ENCODE results near the gene MTHFD1. TPM values are rescaled to one million over a fixed set of nuclear protein-coding genes. Genes with fewer than 3 reads are reported as not detected.

MTHFD1 gene
- total and polyA plus RNA-seq, 12 donors, result 34.5 to 85.2 (median 66.0) TPM

GRCh38 chr14:64416348-64416932 lies 28.3 kb downstream of the MTHFD1 start:
- no peak overlapping the region for H3K27ac ChIP-seq
- ATAC-seq, result no peak
- DNase-seq, result no peak
- H3K9me3 ChIP-seq, result no peaks in the 10 kb centered on the region
- no peak overlapping the region for H3K4me3 ChIP-seq
- H3K36me3 ChIP-seq, result peaks cover 0 to 94% (median 22%) of the 10 kb centered on the region in 9 donors
- intact Hi-C loops (cut with DNase I), result no loop called here
- WGBS, 2 donors, result 89 to 92% methylated on average over 3 of the region's 3 CpGs
- TF ChIP-seq, protein P1, sequence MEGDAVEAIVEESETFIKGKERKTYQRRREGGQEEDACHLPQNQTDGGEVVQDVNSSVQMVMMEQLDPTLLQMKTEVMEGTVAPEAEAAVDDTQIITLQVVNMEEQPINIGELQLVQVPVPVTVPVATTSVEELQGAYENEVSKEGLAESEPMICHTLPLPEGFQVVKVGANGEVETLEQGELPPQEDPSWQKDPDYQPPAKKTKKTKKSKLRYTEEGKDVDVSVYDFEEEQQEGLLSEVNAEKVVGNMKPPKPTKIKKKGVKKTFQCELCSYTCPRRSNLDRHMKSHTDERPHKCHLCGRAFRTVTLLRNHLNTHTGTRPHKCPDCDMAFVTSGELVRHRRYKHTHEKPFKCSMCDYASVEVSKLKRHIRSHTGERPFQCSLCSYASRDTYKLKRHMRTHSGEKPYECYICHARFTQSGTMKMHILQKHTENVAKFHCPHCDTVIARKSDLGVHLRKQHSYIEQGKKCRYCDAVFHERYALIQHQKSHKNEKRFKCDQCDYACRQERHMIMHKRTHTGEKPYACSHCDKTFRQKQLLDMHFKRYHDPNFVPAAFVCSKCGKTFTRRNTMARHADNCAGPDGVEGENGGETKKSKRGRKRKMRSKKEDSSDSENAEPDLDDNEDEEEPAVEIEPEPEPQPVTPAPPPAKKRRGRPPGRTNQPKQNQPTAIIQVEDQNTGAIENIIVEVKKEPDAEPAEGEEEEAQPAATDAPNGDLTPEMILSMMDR (IDR thresholded peaks at IDR 0.05), result no peak
- no peaks in the 10 kb centered on the region for H3K27me3 ChIP-seq
- H3K4me1 ChIP-seq, result peaks cover 0 to 11% (median 0%) of the 10 kb centered on the region in 9 donors

DNA sequence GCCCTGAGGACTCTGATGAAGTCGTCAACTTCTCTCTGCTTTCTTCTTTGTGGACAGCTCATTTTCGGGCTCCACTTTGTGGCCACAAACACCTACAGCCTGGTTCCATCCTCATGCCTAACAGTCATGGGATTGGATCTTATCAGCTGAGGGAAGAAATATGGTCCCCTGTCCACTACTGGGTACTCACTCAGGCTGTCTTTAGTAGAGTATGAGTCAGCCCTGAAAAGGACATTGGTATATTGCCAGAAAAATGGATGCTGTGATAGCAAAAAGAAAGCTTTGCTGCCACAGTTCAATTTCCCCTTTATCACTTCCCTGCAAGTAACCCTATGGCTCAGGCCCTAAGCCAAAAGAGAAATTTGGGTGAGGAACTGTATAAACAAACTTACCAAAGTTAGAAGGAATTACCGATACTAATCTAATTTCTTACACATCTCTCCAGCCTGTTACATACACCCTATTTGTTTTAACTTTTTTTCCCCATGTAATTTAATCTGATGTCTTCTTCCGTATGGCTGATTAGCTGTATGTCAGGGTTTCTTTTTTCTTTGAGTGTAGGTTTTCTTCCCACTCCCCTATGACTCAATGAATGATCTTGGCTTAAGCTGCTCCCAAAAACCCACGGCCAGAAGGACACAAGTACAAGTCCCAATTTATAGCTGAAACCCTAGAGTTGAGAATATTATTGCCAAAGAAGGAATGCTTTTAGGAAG lies 29.1 kb downstream of the MTHFD1 start:
- ATAC-seq, result peak in 4 of 8 donors; percentile 17 to 26 (median 24)
- 93 to 94% methylated on average over 5 of the region's 5 CpGs for WGBS, 2 donors
- intact Hi-C loops (cut with DNase I), result no loop called here
- H3K27me3 ChIP-seq, result no peaks in the 10 kb centered on the region
- H3K9me3 ChIP-seq, result no peaks in the 10 kb centered on the region
- H3K27ac ChIP-seq, result peak overlapping the region in 1 of 10 donors; percentile 62
- TF ChIP-seq, protein P1 (IDR thresholded peaks at IDR 0.05), result no peak
- peaks cover 0 to 11% (median 0%) of the 10 kb centered on the region in 9 donors for H3K4me1 ChIP-seq
- no peak overlapping the region for H3K4me3 ChIP-seq
- peaks cover 0 to 94% (median 24%) of the 10 kb centered on the region in 9 donors for H3K36me3 ChIP-seq
- DNase-seq, result no peak

DNA sequence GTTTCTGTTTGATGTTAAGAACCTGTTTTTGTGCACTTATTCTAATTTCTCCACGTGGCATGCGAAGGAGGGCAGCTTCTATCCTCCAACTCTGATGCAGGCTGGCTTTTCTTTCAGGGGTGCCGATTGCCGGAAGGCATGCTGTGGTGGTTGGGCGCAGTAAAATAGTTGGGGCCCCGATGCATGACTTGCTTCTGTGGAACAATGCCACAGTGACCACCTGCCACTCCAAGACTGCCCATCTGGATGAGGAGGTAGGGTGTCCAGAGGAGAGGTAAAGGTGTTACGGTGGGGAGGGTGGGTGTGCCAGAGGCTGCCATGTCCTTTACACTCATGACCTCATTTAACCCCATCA lies 29.6 kb downstream of the MTHFD1 start:
- DNase-seq (no peak), ATAC-seq (no peak)
- no peak overlapping the region for H3K4me3 ChIP-seq
- 98 to 100% methylated on average over 7 of the region's 7 CpGs for WGBS, 2 donors
- intact Hi-C loops (cut with DNase I), result no loop called here
- H3K27ac ChIP-seq, result peak overlapping the region in 1 of 10 donors; percentile 62
- no peaks in the 10 kb centered on the region for H3K27me3 ChIP-seq
- TF ChIP-seq, protein P1 (IDR thresholded peaks at IDR 0.05), result no peak
- no peaks in the 10 kb centered on the region for H3K9me3 ChIP-seq
- peaks cover 0 to 94% (median 27%) of the 10 kb centered on the region in 9 donors for H3K36me3 ChIP-seq
- peaks cover 0 to 11% (median 0%) of the 10 kb centered on the region in 9 donors for H3K4me1 ChIP-seq

DNA sequence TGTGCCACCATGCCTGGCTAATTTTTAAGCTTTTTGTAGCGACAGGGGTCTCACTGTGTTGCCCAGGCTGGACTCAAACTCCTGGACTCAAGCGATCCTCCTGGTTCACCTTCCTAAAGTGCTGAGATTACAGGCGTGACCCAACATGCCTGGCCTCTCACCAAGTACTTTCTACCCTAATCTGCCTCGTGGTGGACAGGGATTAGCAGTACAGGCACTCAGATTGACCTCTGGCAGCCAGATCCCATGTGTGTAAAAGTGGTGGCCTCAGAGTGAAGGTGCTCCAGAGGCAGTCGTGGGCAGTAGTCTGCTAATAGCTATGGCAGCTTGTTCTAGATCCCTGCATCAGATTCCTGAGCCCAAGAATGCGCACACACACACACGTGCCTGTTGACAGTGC lies 30.9 kb downstream of the MTHFD1 start:
- intact Hi-C loops (cut with DNase I), result no loop called here
- H3K4me1 ChIP-seq, result peaks cover 0 to 11% (median 0%) of the 10 kb centered on the region in 9 donors
- H3K9me3 ChIP-seq, result no peaks in the 10 kb centered on the region
- H3K27ac ChIP-seq, result no peak overlapping the region
- H3K27me3 ChIP-seq, result no peaks in the 10 kb centered on the region
- WGBS, 2 donors, result 82 to 85% methylated on average over 7 of the region's 7 CpGs
- no peak for DNase-seq
- H3K4me3 ChIP-seq, result no peak overlapping the region
- H3K36me3 ChIP-seq, result peaks cover 0 to 94% (median 27%) of the 10 kb centered on the region in 9 donors
- TF ChIP-seq, protein P1 (IDR thresholded peaks at IDR 0.05), result no peak
- ATAC-seq, result no peak
